Spinal cord (tissue), 10 donors: ENCODE data around the gene NECAP2. TPM values are rescaled to one million over a fixed set of nuclear protein-coding genes. Genes with fewer than 3 reads are reported as not detected.
"Not testable (repeated sequence)": the region's sequence is repeated elsewhere in the genome, so short reads cannot be mapped to it uniquely, and the experiment has no call there.

ENCODE experiments used
- DNase-seq, 6 donors: peaks; one replicate each; pipeline versions ENCODE4 v3.0.0 to v3.0.0-alpha.2; 2013 to 2015; ENCODE audit warnings: low spot score in 6 of 6, low read depth in 4 of 6
- H3K27ac ChIP-seq: one replicate; pipeline ENCODE4 v1.5.1; 2013; ENCODE audit warnings: low read depth, low read length, control low read depth
- H3K27me3 ChIP-seq: one replicate; pipeline ENCODE4 v1.6.1; 2013; ENCODE audit warnings: low read length; ENCODE audit not compliant: control insufficient read depth, insufficient read depth
- H3K36me3 ChIP-seq: one replicate; pipeline ENCODE4 v1.6.1; 2013; ENCODE audit warnings: low read length; ENCODE audit not compliant: control insufficient read depth, insufficient read depth
- H3K4me1 ChIP-seq: one replicate; pipeline ENCODE4 v1.6.1; 2013; ENCODE audit warnings: low read length; ENCODE audit not compliant: control insufficient read depth, insufficient read depth
- H3K4me3 ChIP-seq: one replicate; pipeline ENCODE4 v1.5.1; 2013; ENCODE audit warnings: low read depth, low read length, control low read depth
- H3K9me3 ChIP-seq: one replicate; pipeline ENCODE4 v1.6.1; 2013; ENCODE audit warnings: low read length; ENCODE audit not compliant: control insufficient read depth, insufficient read depth
- WGBS: methylation state at CpG from one replicate; pipeline ENCODE4 v1.1.5; 2013; ENCODE audit warnings: missing lambda C conversion rate; ENCODE audit not compliant: insufficient coverage; 5-methylcytosine and 5-hydroxymethylcytosine counted together
- polyA plus RNA-seq, 2 donors: library from polyadenylated mRNA; unstranded; fragments of 120-200 nt; gene quantifications; one replicate each; pipeline ENCODE4 v1.2.1, GENCODE V29; 2013; ENCODE audit not compliant: insufficient read length in 2 of 2
- total RNA-seq, 2 donors: library from RNA; depleted of rRNA in 1 of 2; stranded (reverse); fragments of 120-200 nt in 1 of 2; fragments of >200 nt in 1 of 2; gene quantifications; one replicate each; pipeline versions ENCODE4 v1.2.3 to v1.2.4, GENCODE V29; 2013 to 2014
- donor health status: healthy.

NECAP2 gene
- total and polyA plus RNA-seq, 4 donors: 45.3 to 96.6 (median 58.9) TPM

DNA sequence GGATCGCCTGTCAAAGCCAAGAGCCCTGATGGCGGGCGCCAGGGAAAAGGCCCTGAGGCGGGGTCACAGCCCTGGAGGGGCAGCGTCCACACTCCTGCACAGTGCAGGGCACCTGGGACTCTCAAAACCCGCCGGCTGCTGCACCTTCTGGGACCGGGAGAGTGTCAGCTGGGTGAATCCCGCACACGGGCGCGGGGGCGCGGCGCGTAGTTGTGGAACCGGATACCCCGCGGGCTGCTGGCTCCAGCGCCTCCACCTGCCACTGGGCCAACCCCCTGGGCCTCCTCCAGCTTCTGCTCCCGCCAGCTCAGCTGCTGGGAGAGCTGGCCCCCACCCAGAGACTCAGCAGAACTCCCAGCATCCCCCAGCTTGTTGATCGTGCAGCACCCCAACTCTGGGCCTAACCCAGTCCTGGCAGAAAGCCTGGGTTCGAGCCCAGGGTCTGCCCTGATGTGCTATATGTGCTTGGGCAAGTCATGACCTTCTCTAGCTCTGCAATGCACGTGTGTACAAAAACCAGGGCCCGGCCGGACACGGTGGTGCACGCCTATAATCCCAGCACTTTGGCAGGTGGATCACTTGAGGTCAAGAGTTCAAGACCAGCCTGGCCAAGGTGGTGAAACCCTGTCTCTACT, 33.8 kb downstream of the NECAP2 start:
- peaks cover 46% of the 10 kb centered on the region for H3K36me3 ChIP-seq
- H3K4me3 ChIP-seq: no peak overlapping the region
- H3K27ac ChIP-seq: no peak overlapping the region
- H3K27me3 ChIP-seq: no peaks in the 10 kb centered on the region
- H3K4me1 ChIP-seq: no peaks in the 10 kb centered on the region
- no peaks in the 10 kb centered on the region for H3K9me3 ChIP-seq
- DNase-seq: no peak
- 96% methylated on average over 28 of the region's 28 CpGs for WGBS

- not testable (repeated sequence) for H3K27me3 ChIP-seq, H3K4me1 ChIP-seq, H3K4me3 ChIP-seq, DNase-seq, H3K9me3 ChIP-seq, H3K27ac ChIP-seq
- peaks cover 50% of the 10 kb centered on the region for H3K36me3 ChIP-seq
- WGBS: no CpG with 5 or more reads among the region's 2 CpGs
These were observed 34.4 kb downstream of the NECAP2 start for GRCh38 chr1:16474891-16475290.

DNA sequence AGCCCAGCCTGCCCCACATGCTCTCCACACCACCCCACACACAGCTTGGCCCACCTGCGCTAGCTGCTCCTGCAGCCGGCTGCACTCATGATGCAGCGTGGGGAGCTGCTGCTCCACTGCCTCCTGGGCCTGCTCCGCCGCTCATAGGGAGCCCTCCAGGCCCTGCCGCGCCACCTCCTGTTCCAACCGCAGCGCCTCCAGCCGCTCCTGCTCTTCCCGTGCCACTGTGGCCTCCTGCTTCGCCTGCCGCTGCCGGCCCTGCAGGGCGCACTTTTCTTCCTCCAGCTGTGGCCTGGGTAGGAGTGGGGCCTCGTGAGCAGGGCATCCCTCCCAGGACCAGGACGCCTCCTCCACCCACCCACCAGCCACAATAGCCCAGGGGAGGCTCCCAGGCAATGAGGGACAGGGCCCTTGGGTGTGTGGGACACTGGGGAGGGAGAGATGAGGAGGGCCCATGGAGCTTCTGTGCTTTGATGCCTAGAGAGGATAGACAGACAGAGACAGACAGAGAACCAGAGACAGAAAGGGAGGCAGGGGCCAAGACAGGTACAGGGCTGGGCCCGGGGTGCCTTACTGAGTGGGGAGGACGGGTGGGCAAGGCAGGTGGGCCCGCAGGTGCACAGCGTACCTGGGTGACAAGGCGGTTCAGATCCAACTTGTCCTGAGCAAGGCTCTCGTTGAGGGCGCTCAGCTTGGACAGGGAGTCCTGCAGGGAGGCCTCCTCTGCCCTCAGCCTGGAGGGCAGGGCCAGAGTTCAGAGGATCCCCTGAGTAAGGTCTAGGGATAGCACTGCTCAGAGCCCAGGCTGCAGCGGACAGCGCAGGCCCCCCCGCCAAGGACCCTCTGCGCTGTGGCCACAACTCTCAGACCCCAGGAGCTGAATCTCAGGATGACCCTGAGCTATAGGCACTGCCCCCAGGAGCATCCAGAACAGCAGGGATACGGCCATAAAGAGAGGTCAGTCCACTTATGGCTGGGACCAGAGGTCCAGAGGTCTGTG, 35.5 kb downstream of the NECAP2 start:
- not testable (repeated sequence) for H3K27me3 ChIP-seq, DNase-seq, H3K9me3 ChIP-seq, H3K4me3 ChIP-seq, H3K27ac ChIP-seq, H3K4me1 ChIP-seq
- H3K36me3 ChIP-seq: peaks cover 56% of the 10 kb centered on the region
- WGBS: 94% methylated on average over 18 of the region's 29 CpGs

DNA sequence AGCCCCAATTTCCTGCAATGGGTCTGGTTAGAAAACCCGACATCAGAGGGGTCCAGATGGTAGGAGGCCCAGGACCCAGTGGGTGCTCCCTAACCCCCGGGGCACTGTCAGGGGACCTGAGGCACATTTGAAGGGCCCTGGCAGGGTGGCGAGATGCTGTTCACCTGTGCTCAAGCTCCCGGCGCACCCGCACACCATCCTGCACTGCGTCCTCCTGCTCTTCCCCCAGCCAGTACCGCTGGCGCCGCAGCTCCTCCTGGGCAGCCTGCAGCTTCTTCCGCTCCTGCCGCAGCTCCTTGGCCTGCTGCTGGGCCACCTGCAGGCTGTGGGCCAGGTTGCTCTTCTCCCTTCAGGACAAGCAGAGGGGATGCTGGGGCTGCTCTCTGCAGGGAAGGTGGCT, 37.6 kb downstream of the NECAP2 start:
- Histone ChIP-seq H3K4me3 (no peak overlapping the region), H3K9me3 (no peaks in the 10 kb centered on the region), H3K27me3 (no peaks in the 10 kb centered on the region), H3K36me3 (peaks cover 72% of the 10 kb centered on the region), H3K4me1 (no peaks in the 10 kb centered on the region), H3K27ac (no peak overlapping the region)
- no peak for DNase-seq
- WGBS: 94% methylated on average over 12 of the region's 12 CpGs

- DNase-seq: not testable (repeated sequence)
- 95% methylated on average over 24 of the region's 26 CpGs for WGBS
These were observed 42.6 kb downstream of the NECAP2 start for GRCh38 chr1:16483146-16483545.

GRCh38 chr1:16483639-16484500, 43.3 kb downstream of the NECAP2 start:
- 80% methylated on average over 28 of the region's 45 CpGs for WGBS

More at GRCh38 chr1:16483146-16483545, 42.6 kb downstream of the NECAP2 start:
- not testable (repeated sequence) for H3K9me3 ChIP-seq, H3K27ac ChIP-seq, H3K4me1 ChIP-seq, H3K4me3 ChIP-seq, H3K27me3 ChIP-seq
- peaks cover 85% of the 10 kb centered on the region for H3K36me3 ChIP-seq

GRCh38 chr1:16484501-16484835, 43.9 kb downstream of the NECAP2 start:
- H3K4me3 ChIP-seq: no peak overlapping the region
- no peaks in the 10 kb centered on the region for H3K4me1 ChIP-seq
- peaks cover 86% of the 10 kb centered on the region for H3K36me3 ChIP-seq
- WGBS: 93% methylated on average over 8 of the region's 8 CpGs
- no peak for DNase-seq
- no peaks in the 10 kb centered on the region for H3K9me3 ChIP-seq
- H3K27me3 ChIP-seq: no peaks in the 10 kb centered on the region
- H3K27ac ChIP-seq: no peak overlapping the region

More at GRCh38 chr1:16483639-16484500, 43.3 kb downstream of the NECAP2 start:
- H3K4me3 ChIP-seq, H3K9me3 ChIP-seq, H3K27me3 ChIP-seq, H3K4me1 ChIP-seq, H3K27ac ChIP-seq, DNase-seq: not testable (repeated sequence)
- H3K36me3 ChIP-seq: peaks cover 85% of the 10 kb centered on the region

- WGBS: 96% methylated on average over 6 of the region's 6 CpGs
- no peaks in the 10 kb centered on the region for H3K9me3 ChIP-seq
- DNase-seq: no peak
- H3K27ac ChIP-seq: no peak overlapping the region
- H3K36me3 ChIP-seq: peaks cover 87% of the 10 kb centered on the region
- no peak overlapping the region for H3K4me3 ChIP-seq
- no peaks in the 10 kb centered on the region for H3K4me1 ChIP-seq
- no peaks in the 10 kb centered on the region for H3K27me3 ChIP-seq
These were observed 44.4 kb downstream of the NECAP2 start for GRCh38 chr1:16484931-16485330.

DNA sequence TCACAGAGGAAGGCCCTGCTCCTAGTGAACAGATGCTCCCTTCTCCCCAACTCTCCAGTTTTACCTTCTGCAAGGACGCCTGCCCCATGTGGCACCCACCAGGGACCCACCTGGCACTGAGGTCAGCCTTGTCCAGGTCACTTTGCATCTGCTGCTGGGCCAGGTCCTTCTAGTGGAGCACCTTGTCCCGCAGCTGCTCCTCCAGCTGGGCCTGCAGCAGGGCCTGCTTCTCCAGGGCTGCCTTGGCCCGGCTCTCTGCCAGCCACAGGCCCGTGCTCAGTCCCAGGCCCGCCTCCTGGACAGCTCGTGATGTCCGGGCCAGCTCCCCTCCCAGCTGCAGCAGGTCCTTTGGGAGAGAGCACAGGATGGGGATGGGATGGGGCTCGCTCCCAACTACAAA, 45.8 kb downstream of the NECAP2 start:
- not testable (repeated sequence) for H3K27me3 ChIP-seq, H3K9me3 ChIP-seq, H3K4me3 ChIP-seq, H3K27ac ChIP-seq, H3K4me1 ChIP-seq, DNase-seq
- 90% methylated on average over 3 of the region's 8 CpGs for WGBS
- peaks cover 93% of the 10 kb centered on the region for H3K36me3 ChIP-seq
